Pulmonary artery endothelial cell (primary cell): ENCODE results near the gene TMEM86A. TPM values are rescaled to one million over a fixed set of nuclear protein-coding genes. Genes with fewer than 3 reads are reported as not detected.
"Not testable (repeated sequence)": the region's sequence is repeated elsewhere in the genome, so short reads cannot be mapped to it uniquely, and the experiment has no call there.

Experiments used
- DNase-seq: peaks from one replicate; pipeline ENCODE4 v3.0.0-alpha.2; 2011; ENCODE audit warnings: low read depth, low spot score
- total RNA-seq: library from RNA; depleted of rRNA; stranded (reverse); fragments of >200 nt; gene quantifications from 2 replicates; pipeline ENCODE4 v1.2.3, GENCODE V29; 2014

The TMEM86A gene
- 0.92 and 2.4 TPM in 2 replicates for total RNA-seq

- peak; percentile 30 for DNase-seq
These were observed at the start of gene TMEM86A for GRCh38 chr11:18698341-18699268. Gene TMEM86A (plus strand): TSS chr11:18698779. CDS start chr11:18698887, 108 bp downstream.

DNA sequence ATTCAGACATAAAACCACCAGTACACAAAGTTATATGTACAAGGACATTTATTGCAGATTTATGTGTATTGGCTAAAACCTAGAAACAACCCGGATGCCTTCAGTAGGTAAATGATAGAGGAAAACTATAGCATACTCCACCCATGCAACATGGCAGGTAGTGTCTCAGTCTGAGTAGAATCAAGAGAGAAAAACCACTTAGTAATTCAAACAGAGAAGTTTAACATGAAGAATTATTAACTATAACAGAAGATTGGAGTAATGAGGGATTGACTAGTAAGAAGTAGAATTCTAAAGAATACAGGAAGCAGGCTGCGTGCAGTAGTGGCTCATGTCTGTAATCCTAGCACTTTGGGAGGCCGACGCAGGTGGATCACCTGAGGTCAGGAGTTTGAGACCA is 48.2 kb upstream of the TMEM86A start:
- no peak for DNase-seq

GRCh38 chr11:18650859-18651557 is 47.6 kb upstream of the TMEM86A start:
- DNase-seq = peak; percentile 32

DNA sequence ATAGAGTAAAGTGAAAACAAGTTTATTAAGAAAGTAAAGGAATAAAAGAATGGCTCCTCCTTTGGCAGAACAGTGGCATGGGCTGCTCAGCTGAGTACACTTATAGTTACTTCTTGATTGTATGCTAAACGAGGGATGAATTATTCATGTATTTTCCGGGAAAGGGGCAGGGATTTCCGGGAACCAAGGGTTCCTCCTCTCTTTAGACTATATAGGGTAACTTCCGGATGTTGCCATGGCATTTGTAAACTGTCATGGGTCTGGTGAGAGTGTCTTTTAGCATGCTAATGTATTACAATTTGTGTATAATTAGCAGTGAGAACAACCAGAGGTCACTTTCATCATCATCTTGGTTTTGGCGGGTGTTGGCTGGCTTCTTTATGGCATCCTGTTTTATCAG is 40.9 kb upstream of the TMEM86A start:
- no peak for DNase-seq

DNA sequence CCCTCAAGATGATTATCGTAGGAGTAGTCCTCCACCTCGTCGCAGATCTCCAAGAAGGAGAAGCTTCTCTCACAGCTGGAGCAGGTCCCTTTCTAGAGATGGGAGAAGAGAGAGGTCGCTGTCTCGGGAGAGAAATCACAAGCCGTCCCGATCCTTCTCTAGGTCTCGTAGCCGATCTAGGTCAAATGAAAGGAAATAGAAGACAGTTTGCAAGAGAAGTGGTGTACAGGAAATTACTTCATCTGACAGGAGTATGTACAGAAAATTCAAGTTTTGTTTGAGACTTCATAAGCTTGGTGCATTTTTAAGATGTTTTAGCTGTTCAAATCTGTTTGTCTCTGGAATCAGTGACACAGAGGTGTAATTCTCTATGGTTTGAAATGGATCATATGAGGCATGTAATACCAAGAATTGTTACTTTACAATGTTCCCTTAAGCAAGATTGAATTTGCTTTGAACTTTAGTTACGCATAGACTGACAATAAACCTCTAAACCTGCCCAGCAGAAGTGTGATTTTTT is 33.2 kb upstream of the TMEM86A start:
- not testable (repeated sequence) for DNase-seq

DNA sequence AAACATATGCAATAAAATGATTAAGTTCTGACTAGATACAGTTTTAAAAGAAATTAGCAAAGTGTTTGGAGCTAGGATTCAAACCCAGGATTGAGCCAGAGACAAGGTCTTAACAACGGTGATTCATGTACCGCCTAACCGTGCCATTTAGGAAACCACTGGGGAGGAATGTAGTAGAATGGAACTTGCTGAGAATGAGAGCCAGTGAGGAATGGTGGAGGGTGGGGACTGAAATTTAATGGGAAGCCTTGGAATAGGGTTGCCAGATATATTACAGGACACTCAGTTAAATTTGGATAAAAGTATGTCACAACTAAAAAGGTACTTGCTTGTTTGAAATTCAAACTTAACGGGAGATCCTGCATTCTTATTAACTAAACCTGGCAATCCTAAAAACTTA is 30.4 kb upstream of the TMEM86A start:
- DNase-seq = no peak

DNA sequence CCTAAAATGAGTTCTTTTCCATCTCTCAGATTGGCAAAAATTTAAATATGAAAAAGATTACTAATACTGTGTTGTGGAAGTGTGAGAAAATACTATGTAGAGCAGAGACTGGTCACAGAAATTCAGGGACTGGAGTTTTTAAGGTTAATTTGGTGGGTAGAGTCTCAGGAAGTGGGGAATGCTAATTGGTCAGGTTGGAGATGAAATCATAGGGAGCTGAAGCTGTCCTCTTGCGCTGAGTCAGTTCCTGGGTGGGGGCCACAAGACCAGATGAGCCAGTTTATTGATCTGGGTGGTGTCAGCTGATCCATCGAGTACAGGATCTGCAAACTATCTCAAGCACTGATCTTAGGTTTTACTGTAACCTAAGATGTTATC is 29.4 kb upstream of the TMEM86A start:
- no peak for DNase-seq

DNA sequence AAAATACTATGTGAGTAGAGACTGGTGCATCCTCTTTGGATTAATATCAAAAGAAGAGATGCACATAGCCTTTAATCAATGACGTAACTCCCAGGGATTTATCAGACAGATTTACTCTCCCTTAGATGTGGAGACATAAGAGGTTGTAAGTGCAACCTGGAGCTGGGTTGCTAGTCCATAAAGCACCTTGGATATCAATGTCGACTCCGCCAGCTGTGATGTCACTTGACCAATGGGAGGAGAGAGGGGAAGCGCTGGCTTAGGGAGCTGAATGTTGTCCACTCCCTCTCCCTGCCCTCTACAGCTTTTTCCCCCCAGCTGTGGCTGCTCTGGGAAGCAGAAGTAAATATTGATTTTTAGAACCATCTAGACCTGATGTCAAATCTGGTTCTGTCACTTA is 28.9 kb upstream of the TMEM86A start:
- no peak for DNase-seq

- no peak for DNase-seq
These were observed 27.3 kb upstream of the TMEM86A start for GRCh38 chr11:18671246-18671645.

GRCh38 chr11:18672209-18672608 is 26.4 kb upstream of the TMEM86A start:
- DNase-seq = not testable (repeated sequence)

DNA sequence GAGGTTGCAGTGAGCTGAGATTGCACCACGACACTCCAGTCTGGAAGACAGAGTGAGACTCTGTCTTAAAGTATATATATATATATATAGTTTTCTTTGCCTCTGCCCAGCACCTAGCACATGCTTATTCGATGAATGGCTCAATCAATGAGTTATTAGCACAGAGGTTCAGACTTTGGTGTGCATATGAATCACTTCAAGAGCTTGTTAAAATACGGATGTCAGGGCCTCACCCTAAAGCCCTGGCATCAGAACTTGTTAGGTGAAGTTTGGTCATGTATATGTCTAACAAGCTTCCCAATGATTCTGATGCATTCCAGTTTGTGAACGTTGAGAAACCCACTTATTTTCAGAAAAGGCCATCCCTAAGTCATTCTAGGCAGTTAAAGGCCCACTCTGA is 21.8 kb upstream of the TMEM86A start:
- no peak for DNase-seq

GRCh38 chr11:18677560-18677959 is 21.0 kb upstream of the TMEM86A start:
- DNase-seq = no peak

GRCh38 chr11:18681949-18682348 is 16.6 kb upstream of the TMEM86A start:
- DNase-seq = not testable (repeated sequence)

GRCh38 chr11:18682466-18682865 is 16.1 kb upstream of the TMEM86A start:
- DNase-seq = no peak

- DNase-seq = no peak
These were observed 14.3 kb upstream of the TMEM86A start for GRCh38 chr11:18684267-18684666.

DNA sequence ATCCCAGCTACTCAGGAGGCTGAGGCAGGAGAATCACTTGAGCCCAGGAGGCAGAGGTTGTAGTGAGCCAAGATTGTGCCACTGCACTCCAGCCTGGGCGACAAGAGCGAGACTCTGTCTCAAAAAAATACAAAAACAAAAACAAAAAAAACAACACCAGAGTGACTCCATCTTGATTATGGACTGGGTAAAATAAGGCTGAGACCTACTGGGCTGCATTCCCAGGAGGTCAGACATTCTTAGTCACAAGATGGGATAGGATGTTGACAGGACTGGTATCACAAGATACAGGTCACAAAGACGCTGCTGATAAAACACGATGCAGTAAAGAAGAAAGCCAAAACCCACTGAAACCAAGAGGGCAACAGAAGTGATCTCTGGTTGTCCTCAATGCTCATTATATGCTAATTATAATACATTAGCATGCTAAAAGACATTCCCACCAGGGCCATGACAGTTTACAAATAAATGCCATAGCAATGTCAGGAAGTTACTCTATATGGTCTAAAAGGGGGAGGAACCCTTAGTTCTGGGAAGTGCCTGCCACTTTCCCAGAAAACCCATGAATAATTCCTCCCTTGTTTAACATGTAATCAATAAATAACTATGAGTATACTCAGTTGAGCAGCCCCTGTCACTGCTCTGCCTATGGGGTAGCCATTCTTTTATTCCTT is 7.0 kb upstream of the TMEM86A start:
- not testable (repeated sequence) for DNase-seq

GRCh38 chr11:18692941-18693760 is 5.4 kb upstream of the TMEM86A start:
- DNase-seq = no peak

- no peak for DNase-seq
These were observed 1.8 kb upstream of the TMEM86A start for GRCh38 chr11:18696638-18697225.

GRCh38 chr11:18697576-18697975 is 1.0 kb upstream of the TMEM86A start:
- no peak for DNase-seq

GRCh38 chr11:18699269-18699596 is 654 bp downstream of the TMEM86A start:
- DNase-seq = no peak

DNA sequence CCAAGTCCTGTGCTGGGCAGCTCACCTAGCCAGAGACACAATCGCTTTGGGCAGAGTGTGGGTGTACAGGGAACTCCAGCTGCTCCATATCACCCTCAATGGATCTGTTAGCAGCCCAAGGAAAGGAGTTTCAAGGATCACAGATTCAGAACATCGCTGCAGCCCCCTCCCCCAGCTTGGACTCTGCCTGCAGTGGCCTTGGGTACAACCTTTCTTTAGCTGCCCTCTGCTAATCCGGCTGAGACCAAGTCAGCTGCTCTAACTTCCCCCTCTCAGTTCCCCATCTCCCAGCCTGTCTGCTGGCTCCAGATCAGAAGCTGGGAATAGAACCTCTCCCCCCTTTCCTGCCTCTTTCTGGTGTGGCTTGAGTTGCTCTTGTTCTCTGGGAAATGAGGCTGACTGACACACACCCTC is 1.3 kb downstream of the TMEM86A start:
- DNase-seq = no peak
